ENCODE data around the gene IVNS1ABP. TPM values are rescaled to one million over a fixed set of nuclear protein-coding genes. Genes with fewer than 3 reads are reported as not detected.

IVNS1ABP gene
- total RNA-seq, 1 experiment from 2014 or later = 57.9 TPM

- no peaks in the 10 kb centered on the region for H3K36me3 ChIP-seq (ENCODE audit: control insufficient read depth in 1 of 2, insufficient read depth in 2 of 2, low read length in 2 of 2)
- no peaks in the 10 kb centered on the region for H3K9me2 ChIP-seq (ENCODE audit: insufficient read depth)
- ChIA-PET CTCF (interaction anchor here (0.5 to 2.9 kb wide), 4 partner anchors 243 to 364 kb away, joined by 3 to 10 read pairs (median 8); no protein-coding TSS in a partner anchor), POLR2A (interaction anchor here (0.7 to 2.1 kb wide), 12 partner anchors 9 to 364 kb away, joined by 3 to 9 read pairs (median 3); no protein-coding TSS in a partner anchor), RAD21 (ENCODE audit: low non-redundant PET in 1 of 2, low total read pairs in 2 of 2, uncharacterized antibody in 2 of 2, unreplicated experiment in 2 of 2) (interaction anchor here (0.7 to 1.2 kb wide), 3 partner anchors 243 to 354 kb away, joined by 3 to 4 read pairs (median 3); no protein-coding TSS in a partner anchor)
- peaks cover 56% of the 10 kb centered on the region for H3K79me2 ChIP-seq (ENCODE audit: insufficient read depth, low read length)
- H3K27me3 ChIP-seq (ENCODE audit: insufficient read depth, low read length) = no peaks in the 10 kb centered on the region
- ATAC-seq = peak; percentile 74
- peak overlapping the region; percentile 92 for H3K27ac ChIP-seq (ENCODE audit: low read depth, low read length)
- peak overlapping the region; percentile 83 for H3K4me2 ChIP-seq (ENCODE audit: low read length)
- peaks cover 38% of the 10 kb centered on the region; the same call in 1 of the 2 replicates for H4K20me1 ChIP-seq (ENCODE audit: insufficient read depth)
- H3K4me3 ChIP-seq (replicated peaks in 1 of 2; ENCODE audit: low read depth in 1 of 2, low read length in 2 of 2) = peak overlapping the region; percentile 81 to 88
- H3K9ac ChIP-seq (ENCODE audit: low read length) = peak overlapping the region; percentile 96
- no TSS peak for BruUV-seq (replicated peaks)
- no peak overlapping the region for H2AFZ ChIP-seq (ENCODE audit: low read depth, low read length, poor library complexity, severe bottlenecking)
- intact Hi-C loops (cut with micrococcal nuclease) = loop anchor here (5.0 to 10.0 kb wide), 2 partner anchors 162 to 366 kb away; partner anchors contain the start of genes SWT1 and TRMT1L
- H3K4me1 ChIP-seq (ENCODE audit: control insufficient read depth in 1 of 2, insufficient read depth in 2 of 2, low read length in 2 of 2) = peaks cover 8 to 27% of the 10 kb centered on the region in 2 experiments; a peak in 3 of 4 replicates
- no peaks in the 10 kb centered on the region for H3K9me3 ChIP-seq (ENCODE audit: control insufficient read depth in 1 of 2, insufficient read depth in 1 of 2, low read depth in 1 of 2, low read length in 2 of 2)
- peak; percentile 63 for DNase-seq (ENCODE audit: low read depth, low spot score)
- TF ChIP-seq, protein P1, sequence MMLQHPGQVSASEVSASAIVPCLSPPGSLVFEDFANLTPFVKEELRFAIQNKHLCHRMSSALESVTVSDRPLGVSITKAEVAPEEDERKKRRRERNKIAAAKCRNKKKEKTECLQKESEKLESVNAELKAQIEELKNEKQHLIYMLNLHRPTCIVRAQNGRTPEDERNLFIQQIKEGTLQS (IDR thresholded peaks at IDR 0.05) = no peak
- TF ChIP-seq EGR1 (IDR thresholded peaks at IDR 0.05; ENCODE audit: low read depth) (no peak; the same call in 1 of the 2 replicates), FOSL1 (IDR thresholded peaks at IDR 0.05; ENCODE audit: low read depth) (no peak), YY1 (IDR thresholded peaks at IDR 0.05; ENCODE audit: extremely low read depth, insufficient replicate concordance, low read depth, low read length) (no peak), ZNF274 (IDR thresholded peaks at IDR 0.05; ENCODE audit: low read depth, low read length) (no peak), SRF (IDR thresholded peaks at IDR 0.05; ENCODE audit: low read depth) (no peak), CBX3 (IDR thresholded peaks at IDR 0.05; ENCODE audit: low read depth) (no peak), TCF7L2 (IDR thresholded peaks at IDR 0.05; ENCODE audit: borderline replicate concordance, extremely low read depth, insufficient read depth, insufficient read length) (peak; percentile 55), POLR2AphosphoS5 (IDR thresholded peaks at IDR 0.05; ENCODE audit: low read depth, low read length) (peak; percentile 59; the same call in 1 of the 2 replicates), MAX (IDR thresholded peaks at IDR 0.05) (peak; percentile 77), ELF1 (IDR thresholded peaks at IDR 0.05; ENCODE audit: borderline replicate concordance, low read depth) (no peak), CEBPB (IDR thresholded peaks at IDR 0.05; ENCODE audit: low read depth) (no peak), JUND (IDR thresholded peaks at IDR 0.05) (no peak), POLR2A (IDR thresholded peaks at IDR 0.05; ENCODE audit: borderline replicate concordance, extremely low read depth, insufficient read depth, insufficient read length) (peak; percentile 28)
- TF ChIP-seq, protein P2, sequence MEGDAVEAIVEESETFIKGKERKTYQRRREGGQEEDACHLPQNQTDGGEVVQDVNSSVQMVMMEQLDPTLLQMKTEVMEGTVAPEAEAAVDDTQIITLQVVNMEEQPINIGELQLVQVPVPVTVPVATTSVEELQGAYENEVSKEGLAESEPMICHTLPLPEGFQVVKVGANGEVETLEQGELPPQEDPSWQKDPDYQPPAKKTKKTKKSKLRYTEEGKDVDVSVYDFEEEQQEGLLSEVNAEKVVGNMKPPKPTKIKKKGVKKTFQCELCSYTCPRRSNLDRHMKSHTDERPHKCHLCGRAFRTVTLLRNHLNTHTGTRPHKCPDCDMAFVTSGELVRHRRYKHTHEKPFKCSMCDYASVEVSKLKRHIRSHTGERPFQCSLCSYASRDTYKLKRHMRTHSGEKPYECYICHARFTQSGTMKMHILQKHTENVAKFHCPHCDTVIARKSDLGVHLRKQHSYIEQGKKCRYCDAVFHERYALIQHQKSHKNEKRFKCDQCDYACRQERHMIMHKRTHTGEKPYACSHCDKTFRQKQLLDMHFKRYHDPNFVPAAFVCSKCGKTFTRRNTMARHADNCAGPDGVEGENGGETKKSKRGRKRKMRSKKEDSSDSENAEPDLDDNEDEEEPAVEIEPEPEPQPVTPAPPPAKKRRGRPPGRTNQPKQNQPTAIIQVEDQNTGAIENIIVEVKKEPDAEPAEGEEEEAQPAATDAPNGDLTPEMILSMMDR (IDR thresholded peaks at IDR 0.05 in 2 of 3, conservative IDR thresholded peaks at IDR 0.05 in 1 of 3; ENCODE audit: borderline replicate concordance in 1 of 3, insufficient read depth in 1 of 3, low read depth in 2 of 3, low read length in 2 of 3) = no peak
- TF ChIP-seq, protein P3, sequence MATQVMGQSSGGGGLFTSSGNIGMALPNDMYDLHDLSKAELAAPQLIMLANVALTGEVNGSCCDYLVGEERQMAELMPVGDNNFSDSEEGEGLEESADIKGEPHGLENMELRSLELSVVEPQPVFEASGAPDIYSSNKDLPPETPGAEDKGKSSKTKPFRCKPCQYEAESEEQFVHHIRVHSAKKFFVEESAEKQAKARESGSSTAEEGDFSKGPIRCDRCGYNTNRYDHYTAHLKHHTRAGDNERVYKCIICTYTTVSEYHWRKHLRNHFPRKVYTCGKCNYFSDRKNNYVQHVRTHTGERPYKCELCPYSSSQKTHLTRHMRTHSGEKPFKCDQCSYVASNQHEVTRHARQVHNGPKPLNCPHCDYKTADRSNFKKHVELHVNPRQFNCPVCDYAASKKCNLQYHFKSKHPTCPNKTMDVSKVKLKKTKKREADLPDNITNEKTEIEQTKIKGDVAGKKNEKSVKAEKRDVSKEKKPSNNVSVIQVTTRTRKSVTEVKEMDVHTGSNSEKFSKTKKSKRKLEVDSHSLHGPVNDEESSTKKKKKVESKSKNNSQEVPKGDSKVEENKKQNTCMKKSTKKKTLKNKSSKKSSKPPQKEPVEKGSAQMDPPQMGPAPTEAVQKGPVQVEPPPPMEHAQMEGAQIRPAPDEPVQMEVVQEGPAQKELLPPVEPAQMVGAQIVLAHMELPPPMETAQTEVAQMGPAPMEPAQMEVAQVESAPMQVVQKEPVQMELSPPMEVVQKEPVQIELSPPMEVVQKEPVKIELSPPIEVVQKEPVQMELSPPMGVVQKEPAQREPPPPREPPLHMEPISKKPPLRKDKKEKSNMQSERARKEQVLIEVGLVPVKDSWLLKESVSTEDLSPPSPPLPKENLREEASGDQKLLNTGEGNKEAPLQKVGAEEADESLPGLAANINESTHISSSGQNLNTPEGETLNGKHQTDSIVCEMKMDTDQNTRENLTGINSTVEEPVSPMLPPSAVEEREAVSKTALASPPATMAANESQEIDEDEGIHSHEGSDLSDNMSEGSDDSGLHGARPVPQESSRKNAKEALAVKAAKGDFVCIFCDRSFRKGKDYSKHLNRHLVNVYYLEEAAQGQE (IDR thresholded peaks at IDR 0.05; ENCODE audit: low read depth) = no peak
- TF ChIP-seq, protein P4, sequence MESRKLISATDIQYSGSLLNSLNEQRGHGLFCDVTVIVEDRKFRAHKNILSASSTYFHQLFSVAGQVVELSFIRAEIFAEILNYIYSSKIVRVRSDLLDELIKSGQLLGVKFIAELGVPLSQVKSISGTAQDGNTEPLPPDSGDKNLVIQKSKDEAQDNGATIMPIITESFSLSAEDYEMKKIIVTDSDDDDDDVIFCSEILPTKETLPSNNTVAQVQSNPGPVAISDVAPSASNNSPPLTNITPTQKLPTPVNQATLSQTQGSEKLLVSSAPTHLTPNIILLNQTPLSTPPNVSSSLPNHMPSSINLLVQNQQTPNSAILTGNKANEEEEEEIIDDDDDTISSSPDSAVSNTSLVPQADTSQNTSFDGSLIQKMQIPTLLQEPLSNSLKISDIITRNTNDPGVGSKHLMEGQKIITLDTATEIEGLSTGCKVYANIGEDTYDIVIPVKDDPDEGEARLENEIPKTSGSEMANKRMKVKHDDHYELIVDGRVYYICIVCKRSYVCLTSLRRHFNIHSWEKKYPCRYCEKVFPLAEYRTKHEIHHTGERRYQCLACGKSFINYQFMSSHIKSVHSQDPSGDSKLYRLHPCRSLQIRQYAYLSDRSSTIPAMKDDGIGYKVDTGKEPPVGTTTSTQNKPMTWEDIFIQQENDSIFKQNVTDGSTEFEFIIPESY (IDR thresholded peaks at IDR 0.05; ENCODE audit: extremely low read depth, insufficient replicate concordance, low read length) = no peak
Observed at GRCh38 chr1:185316163-185317033, 645 bp downstream of the IVNS1ABP start.

Measured in HCT116 (cell line).